ENCODE data around the gene DAB1.

DAB1 gene

DNA sequence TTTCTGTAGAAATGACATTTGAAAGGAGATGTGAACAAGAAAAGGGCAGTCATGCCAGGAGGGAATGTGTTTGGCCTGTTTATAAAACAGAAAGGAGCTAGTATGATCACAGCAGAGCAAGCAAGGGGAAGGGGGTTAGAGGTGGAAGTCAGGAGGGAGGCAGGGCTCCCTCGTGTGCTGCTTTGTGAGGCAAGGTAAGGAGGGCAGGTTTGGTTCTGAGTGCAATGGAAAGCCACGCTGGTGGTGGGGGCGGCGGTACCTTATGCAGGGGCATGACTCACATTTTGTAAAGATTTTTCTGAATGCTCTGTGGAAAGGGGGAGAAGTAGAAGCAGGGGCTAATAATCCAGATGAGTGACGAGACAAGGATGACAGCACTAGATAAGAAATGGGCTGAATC, 260.5 kb downstream of the DAB1 start:
- Histone ChIP-seq H3K27me3 (ENCODE audit: insufficient read depth, poor library complexity, severe bottlenecking) (no peaks in the 10 kb centered on the region), H3K27ac (replicated peaks) (no peak overlapping the region), H3K4me3 (replicated peaks; ENCODE audit: insufficient read depth, low read length) (no peak overlapping the region)
- DNase-seq (ENCODE audit: low read depth in 1 of 2, low spot score in 1 of 2): no peak
- TF ChIP-seq POLR2AphosphoS5 (IDR thresholded peaks at IDR 0.05; ENCODE audit: low read depth) (no peak), GABPA (IDR thresholded peaks at IDR 0.05; ENCODE audit: low read depth) (no peak), SPI1 (IDR thresholded peaks at IDR 0.05; ENCODE audit: borderline replicate concordance, low read depth) (no peak)
- TF ChIP-seq, protein P1, sequence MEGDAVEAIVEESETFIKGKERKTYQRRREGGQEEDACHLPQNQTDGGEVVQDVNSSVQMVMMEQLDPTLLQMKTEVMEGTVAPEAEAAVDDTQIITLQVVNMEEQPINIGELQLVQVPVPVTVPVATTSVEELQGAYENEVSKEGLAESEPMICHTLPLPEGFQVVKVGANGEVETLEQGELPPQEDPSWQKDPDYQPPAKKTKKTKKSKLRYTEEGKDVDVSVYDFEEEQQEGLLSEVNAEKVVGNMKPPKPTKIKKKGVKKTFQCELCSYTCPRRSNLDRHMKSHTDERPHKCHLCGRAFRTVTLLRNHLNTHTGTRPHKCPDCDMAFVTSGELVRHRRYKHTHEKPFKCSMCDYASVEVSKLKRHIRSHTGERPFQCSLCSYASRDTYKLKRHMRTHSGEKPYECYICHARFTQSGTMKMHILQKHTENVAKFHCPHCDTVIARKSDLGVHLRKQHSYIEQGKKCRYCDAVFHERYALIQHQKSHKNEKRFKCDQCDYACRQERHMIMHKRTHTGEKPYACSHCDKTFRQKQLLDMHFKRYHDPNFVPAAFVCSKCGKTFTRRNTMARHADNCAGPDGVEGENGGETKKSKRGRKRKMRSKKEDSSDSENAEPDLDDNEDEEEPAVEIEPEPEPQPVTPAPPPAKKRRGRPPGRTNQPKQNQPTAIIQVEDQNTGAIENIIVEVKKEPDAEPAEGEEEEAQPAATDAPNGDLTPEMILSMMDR (IDR thresholded peaks at IDR 0.05; ENCODE audit: insufficient read depth, low read length): no peak
- TF ChIP-seq, protein P2, sequence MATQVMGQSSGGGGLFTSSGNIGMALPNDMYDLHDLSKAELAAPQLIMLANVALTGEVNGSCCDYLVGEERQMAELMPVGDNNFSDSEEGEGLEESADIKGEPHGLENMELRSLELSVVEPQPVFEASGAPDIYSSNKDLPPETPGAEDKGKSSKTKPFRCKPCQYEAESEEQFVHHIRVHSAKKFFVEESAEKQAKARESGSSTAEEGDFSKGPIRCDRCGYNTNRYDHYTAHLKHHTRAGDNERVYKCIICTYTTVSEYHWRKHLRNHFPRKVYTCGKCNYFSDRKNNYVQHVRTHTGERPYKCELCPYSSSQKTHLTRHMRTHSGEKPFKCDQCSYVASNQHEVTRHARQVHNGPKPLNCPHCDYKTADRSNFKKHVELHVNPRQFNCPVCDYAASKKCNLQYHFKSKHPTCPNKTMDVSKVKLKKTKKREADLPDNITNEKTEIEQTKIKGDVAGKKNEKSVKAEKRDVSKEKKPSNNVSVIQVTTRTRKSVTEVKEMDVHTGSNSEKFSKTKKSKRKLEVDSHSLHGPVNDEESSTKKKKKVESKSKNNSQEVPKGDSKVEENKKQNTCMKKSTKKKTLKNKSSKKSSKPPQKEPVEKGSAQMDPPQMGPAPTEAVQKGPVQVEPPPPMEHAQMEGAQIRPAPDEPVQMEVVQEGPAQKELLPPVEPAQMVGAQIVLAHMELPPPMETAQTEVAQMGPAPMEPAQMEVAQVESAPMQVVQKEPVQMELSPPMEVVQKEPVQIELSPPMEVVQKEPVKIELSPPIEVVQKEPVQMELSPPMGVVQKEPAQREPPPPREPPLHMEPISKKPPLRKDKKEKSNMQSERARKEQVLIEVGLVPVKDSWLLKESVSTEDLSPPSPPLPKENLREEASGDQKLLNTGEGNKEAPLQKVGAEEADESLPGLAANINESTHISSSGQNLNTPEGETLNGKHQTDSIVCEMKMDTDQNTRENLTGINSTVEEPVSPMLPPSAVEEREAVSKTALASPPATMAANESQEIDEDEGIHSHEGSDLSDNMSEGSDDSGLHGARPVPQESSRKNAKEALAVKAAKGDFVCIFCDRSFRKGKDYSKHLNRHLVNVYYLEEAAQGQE (IDR thresholded peaks at IDR 0.05; ENCODE audit: insufficient replicate concordance, low read depth): no peak

- Histone ChIP-seq H3K27ac (replicated peaks) (no peak overlapping the region), H3K27me3 (ENCODE audit: insufficient read depth, poor library complexity, severe bottlenecking) (no peaks in the 10 kb centered on the region), H3K4me3 (replicated peaks; ENCODE audit: insufficient read depth, low read length) (no peak overlapping the region)
- no peak for DNase-seq (ENCODE audit: low read depth in 1 of 2, low spot score in 1 of 2)
- TF ChIP-seq, protein P2 (IDR thresholded peaks at IDR 0.05; ENCODE audit: insufficient replicate concordance, low read depth): no peak
- TF ChIP-seq SPI1 (IDR thresholded peaks at IDR 0.05; ENCODE audit: borderline replicate concordance, low read depth) (no peak), GABPA (IDR thresholded peaks at IDR 0.05; ENCODE audit: low read depth) (no peak), POLR2AphosphoS5 (IDR thresholded peaks at IDR 0.05; ENCODE audit: low read depth) (no peak)
- TF ChIP-seq, protein P1 (IDR thresholded peaks at IDR 0.05; ENCODE audit: insufficient read depth, low read length): no peak
These were observed 261.1 kb downstream of the DAB1 start for GRCh38 chr1:57162607-57163261.

DNA sequence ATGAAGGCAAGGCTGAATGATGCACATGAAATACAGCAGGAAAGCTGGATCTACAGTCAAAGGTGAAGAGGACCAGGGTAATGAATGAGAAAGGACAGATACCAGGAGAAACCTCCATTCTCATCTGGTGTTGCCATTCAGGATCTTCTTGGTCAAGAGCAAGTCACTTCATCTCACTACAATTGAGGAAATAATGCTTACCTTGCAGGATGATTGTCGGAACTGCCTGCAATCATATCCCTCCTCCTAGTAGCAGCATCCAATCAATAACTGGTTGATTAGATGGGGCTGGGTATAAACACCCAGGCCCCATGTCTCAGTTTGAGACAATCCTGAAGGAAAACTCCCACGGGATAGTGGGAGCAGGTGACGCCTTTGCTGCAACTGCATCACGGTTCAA, 263.3 kb downstream of the DAB1 start:
- no peaks in the 10 kb centered on the region for H3K27me3 ChIP-seq (ENCODE audit: insufficient read depth, poor library complexity, severe bottlenecking)
- no peak overlapping the region for H3K27ac ChIP-seq (replicated peaks)
- H3K4me3 ChIP-seq (replicated peaks; ENCODE audit: insufficient read depth, low read length): no peak overlapping the region
- no peak for TF ChIP-seq SPI1 (IDR thresholded peaks at IDR 0.05; ENCODE audit: borderline replicate concordance, low read depth)
- no peak for DNase-seq (ENCODE audit: low read depth in 1 of 2, low spot score in 1 of 2)

GRCh38 chr1:57158604-57158998, 265.3 kb downstream of the DAB1 start:
- H3K27me3 ChIP-seq (ENCODE audit: insufficient read depth, poor library complexity, severe bottlenecking): no peaks in the 10 kb centered on the region
- no peak overlapping the region for H3K27ac ChIP-seq (replicated peaks)
- no peak for DNase-seq (ENCODE audit: low read depth in 1 of 2, low spot score in 1 of 2)
- TF ChIP-seq GABPA (IDR thresholded peaks at IDR 0.05; ENCODE audit: low read depth) (no peak), POLR2AphosphoS5 (IDR thresholded peaks at IDR 0.05; ENCODE audit: low read depth) (no peak), SPI1 (IDR thresholded peaks at IDR 0.05; ENCODE audit: borderline replicate concordance, low read depth) (no peak)
- TF ChIP-seq, protein P2 (IDR thresholded peaks at IDR 0.05; ENCODE audit: insufficient replicate concordance, low read depth): no peak
- TF ChIP-seq, protein P1 (IDR thresholded peaks at IDR 0.05; ENCODE audit: insufficient read depth, low read length): no peak
- H3K4me3 ChIP-seq (replicated peaks; ENCODE audit: insufficient read depth, low read length): no peak overlapping the region

All from HL-60 (cell line).